Epithelial cell of proximal tubule (primary cell): ENCODE measurements around the gene SORCS1. TPM values are rescaled to one million over a fixed set of nuclear protein-coding genes. Genes with fewer than 3 reads are reported as not detected.

ENCODE experiments used
- DNase-seq: peaks from one replicate; pipeline ENCODE4 v3.0.0-alpha.2; 2011; ENCODE audit warnings: low read depth
- H3K4me3 ChIP-seq: 2 replicates; pipeline ENCODE4 v1.5.1; 2011; ENCODE audit warnings: low read depth, mild to moderate bottlenecking, low read length
- total RNA-seq: library from RNA; depleted of rRNA; stranded (reverse); fragments of >200 nt; gene quantifications from 2 replicates; pipeline ENCODE4 v1.2.3, GENCODE V29; 2015
- TF ChIP-seq, protein P1 (sequence below): conservative IDR thresholded peaks from 2 replicates; pipeline ENCODE4 v1.5.1; 2012; ENCODE audit warnings: low read depth, mild to moderate bottlenecking, low read length

The SORCS1 gene
- total RNA-seq, 1 donor from 2014 or later = 0.06 TPM

DNA sequence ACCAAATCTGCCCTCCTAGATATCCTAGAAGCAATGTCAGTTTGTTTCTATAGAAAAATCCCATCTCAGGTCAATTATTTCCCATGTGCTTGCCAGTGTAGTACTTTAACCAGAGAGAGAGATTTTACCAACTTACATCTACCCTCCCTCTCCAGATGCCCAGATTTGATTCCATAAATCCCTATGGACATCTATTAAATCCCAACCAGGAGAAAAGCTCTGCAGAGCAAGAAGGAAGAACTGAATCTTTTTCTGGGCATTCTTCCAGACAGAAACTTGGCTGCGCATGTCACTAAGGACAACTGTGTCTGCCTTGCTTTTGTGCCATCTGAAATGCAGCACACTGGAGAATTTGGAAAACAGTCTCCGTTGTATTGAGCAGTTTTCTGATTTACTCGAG is 597.6 kb downstream of the SORCS1 start:
- no peak for DNase-seq
- TF ChIP-seq, protein P1, sequence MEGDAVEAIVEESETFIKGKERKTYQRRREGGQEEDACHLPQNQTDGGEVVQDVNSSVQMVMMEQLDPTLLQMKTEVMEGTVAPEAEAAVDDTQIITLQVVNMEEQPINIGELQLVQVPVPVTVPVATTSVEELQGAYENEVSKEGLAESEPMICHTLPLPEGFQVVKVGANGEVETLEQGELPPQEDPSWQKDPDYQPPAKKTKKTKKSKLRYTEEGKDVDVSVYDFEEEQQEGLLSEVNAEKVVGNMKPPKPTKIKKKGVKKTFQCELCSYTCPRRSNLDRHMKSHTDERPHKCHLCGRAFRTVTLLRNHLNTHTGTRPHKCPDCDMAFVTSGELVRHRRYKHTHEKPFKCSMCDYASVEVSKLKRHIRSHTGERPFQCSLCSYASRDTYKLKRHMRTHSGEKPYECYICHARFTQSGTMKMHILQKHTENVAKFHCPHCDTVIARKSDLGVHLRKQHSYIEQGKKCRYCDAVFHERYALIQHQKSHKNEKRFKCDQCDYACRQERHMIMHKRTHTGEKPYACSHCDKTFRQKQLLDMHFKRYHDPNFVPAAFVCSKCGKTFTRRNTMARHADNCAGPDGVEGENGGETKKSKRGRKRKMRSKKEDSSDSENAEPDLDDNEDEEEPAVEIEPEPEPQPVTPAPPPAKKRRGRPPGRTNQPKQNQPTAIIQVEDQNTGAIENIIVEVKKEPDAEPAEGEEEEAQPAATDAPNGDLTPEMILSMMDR = no peak
- no peak overlapping the region for H3K4me3 ChIP-seq

DNA sequence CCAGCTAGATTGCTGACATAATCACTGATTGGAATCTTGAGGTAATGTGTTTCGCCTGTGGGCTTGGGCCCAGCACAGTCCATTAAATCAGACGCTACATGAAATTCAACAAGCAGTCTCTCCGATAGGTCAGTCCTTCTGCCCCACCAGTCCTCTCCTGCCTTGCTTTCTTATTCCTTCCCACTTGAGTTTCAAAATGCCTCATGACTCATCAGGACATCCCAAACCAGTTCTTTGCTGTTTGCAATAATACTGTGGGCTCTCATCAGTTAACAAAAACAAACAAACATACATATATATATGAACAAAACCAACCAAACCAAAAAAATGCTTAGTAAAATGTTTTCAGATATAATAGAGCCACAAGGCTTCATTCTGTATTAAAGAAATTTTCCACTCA is 599.0 kb downstream of the SORCS1 start:
- no peak for DNase-seq
- TF ChIP-seq, protein P1 = no peak
- H3K4me3 ChIP-seq = no peak overlapping the region

DNA sequence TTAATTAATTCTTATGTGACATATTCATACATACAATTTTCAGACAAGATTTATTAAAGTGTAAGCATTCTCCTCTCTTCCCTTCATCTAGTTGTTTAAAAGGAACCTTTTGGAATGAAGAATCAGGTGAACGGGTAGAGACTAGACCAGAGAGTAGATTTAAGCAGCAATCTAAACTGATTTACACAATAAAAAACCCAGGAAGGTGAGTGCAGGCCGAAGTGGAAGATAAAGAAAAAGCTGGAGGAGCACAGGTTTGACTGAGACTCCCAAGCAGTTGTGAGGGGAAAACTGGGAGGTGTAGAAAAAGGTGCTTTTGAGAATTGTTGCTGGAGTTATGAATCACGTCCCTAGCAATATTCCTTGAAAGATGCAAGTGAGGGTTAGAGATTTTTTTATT is 601.1 kb downstream of the SORCS1 start:
- no peak for DNase-seq
- no peak overlapping the region for H3K4me3 ChIP-seq
- TF ChIP-seq, protein P1 = no peak

DNA sequence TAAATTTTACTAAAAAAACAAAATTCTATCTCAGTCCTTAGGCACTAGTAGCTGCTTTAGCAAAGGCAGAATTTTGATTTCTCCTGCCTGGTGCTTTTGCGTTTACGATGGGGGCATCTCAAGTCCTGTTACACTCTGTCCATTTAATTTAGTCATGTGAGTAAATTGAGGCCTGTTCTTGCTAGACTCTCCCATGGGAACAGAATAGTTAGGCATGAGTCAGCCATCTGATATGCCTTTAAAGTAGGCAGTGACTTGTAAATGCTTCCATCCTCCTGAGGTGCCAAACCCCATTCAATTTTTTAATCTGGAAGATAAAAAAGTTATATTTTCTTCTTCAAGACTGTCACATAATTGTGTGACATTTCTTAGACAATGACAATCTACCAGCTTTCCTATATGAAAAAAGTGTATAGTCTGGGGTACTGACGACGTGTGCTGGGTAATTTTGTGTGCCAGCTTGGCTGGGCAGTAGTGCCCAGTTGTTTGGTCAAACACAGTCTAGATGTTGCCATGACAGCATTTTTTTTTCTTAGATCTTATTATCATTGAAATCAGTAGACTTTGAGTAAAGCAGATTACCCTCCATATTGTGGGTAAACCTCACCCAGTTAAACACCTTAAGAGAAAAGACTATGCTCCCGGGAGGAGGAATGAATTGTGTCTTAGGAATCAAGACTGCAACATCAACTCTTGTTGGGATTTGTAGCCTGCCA is 603.4 kb downstream of the SORCS1 start:
- DNase-seq = peak; percentile 23
- H3K4me3 ChIP-seq = no peak overlapping the region
- TF ChIP-seq, protein P1 = no peak

DNA sequence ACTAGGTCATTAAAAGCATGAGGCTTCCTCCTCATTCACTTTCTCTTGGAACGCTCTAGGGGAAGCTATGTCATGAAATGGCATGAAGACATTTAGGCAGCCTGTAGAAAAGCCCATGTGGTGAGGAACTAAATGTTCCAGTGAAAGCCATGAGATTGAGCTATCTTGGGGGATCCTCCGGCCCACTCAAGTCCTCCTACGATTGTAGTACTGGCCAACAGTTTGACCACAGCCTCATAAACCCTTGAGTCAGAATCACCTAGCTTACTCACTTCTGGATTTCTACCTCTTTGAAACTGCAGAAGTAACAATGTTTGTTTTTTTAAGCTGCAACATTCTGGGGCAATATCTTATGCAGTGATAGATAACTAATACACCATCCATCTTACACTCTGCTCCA is 605.1 kb downstream of the SORCS1 start:
- TF ChIP-seq, protein P1 = no peak
- DNase-seq = no peak
- no peak overlapping the region for H3K4me3 ChIP-seq

DNA sequence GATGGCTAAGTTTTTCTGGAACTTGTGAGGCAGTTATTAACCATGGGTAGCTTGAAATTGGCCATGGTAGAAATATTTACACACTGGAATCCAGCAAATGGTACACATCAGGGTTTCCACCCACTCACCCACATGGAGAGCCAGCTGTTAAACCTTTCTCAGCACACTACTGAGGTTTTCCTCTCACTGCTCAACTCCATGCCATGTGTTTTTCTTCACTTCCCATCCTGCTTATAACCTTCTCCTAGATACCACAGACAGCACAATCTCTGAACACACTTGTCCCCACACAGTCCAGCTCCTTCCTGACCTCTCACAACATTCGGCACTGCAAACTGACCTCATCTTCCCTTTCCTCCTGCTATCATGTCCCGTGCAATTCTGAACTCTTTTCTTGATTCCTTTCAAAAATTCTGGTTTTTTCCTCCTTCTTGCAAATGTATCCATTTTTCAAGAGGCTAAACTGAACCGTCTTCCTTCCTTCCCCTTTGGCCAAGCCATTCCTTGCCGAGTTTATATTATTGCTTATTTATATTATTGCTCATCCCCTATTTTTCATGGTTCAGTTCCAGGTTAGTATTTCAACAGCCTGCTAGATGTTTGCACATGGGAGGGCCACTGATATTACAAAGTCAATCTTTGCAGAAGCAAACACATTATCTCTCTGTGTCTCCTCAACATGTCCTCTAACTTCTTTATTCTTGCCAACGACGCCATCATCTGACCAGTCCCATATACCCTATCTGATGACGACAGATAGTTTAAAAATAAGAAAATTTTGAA is 606.4 kb downstream of the SORCS1 start:
- no peak for DNase-seq
- no peak overlapping the region for H3K4me3 ChIP-seq
- TF ChIP-seq, protein P1 = no peak
